ENCODE results near the gene ZBTB17.

ZBTB17 gene

GRCh38 chr1:15947382-15948090 lies 28.4 kb downstream of the ZBTB17 start:
- no peak for DNase-seq (ENCODE audit: low read depth in 2 of 2)

GRCh38 chr1:15946571-15947381 lies 29.1 kb downstream of the ZBTB17 start:
- DNase-seq (ENCODE audit: low read depth in 2 of 2) = no peak

GRCh38 chr1:15945832-15946448 lies 30.0 kb downstream of the ZBTB17 start:
- DNase-seq (ENCODE audit: low read depth in 2 of 2) = no peak

GRCh38 chr1:15945011-15945831 lies 30.7 kb downstream of the ZBTB17 start:
- DNase-seq (ENCODE audit: low read depth in 2 of 2) = no peak

GRCh38 chr1:15944308-15945010 lies 31.4 kb downstream of the ZBTB17 start:
- no peak for DNase-seq (ENCODE audit: low read depth in 2 of 2)

GRCh38 chr1:15943992-15944307 lies 32.0 kb downstream of the ZBTB17 start:
- DNase-seq (ENCODE audit: low read depth in 2 of 2) = no peak

- no peak for DNase-seq (ENCODE audit: low read depth in 2 of 2)
Measured at GRCh38 chr1:15943328-15943991, 32.4 kb downstream of the ZBTB17 start.

GRCh38 chr1:15942661-15943327 lies 33.1 kb downstream of the ZBTB17 start:
- no peak for DNase-seq (ENCODE audit: low read depth in 2 of 2)

- DNase-seq (ENCODE audit: low read depth in 2 of 2) = no peak
Measured at GRCh38 chr1:15941899-15942660, 33.8 kb downstream of the ZBTB17 start.

GRCh38 chr1:15941044-15941840 lies 34.7 kb downstream of the ZBTB17 start:
- no peak for DNase-seq (ENCODE audit: low read depth in 2 of 2)

- no peak for DNase-seq (ENCODE audit: low read depth in 2 of 2)
Measured at GRCh38 chr1:15940110-15941043, 35.5 kb downstream of the ZBTB17 start.

GRCh38 chr1:15939181-15940109 lies 36.5 kb downstream of the ZBTB17 start:
- DNase-seq (ENCODE audit: low read depth in 2 of 2) = no peak

- DNase-seq (ENCODE audit: low read depth in 2 of 2) = no peak
Measured at GRCh38 chr1:15938628-15939161, 37.2 kb downstream of the ZBTB17 start.

GRCh38 chr1:15937706-15938168 lies 38.2 kb downstream of the ZBTB17 start:
- no peak for DNase-seq (ENCODE audit: low read depth in 2 of 2)

- no peak for DNase-seq (ENCODE audit: low read depth in 2 of 2)
Measured at GRCh38 chr1:15937146-15937545, 38.8 kb downstream of the ZBTB17 start.

GRCh38 chr1:15936025-15936424 lies 39.9 kb downstream of the ZBTB17 start:
- DNase-seq (ENCODE audit: low read depth in 2 of 2) = no peak

All from activated CD4-positive, alpha-beta T cell treated with anti-CD3 and anti-CD28 coated beads for 24 hours (primary cell).